ENCODE results near the gene ANO8.

DNA sequence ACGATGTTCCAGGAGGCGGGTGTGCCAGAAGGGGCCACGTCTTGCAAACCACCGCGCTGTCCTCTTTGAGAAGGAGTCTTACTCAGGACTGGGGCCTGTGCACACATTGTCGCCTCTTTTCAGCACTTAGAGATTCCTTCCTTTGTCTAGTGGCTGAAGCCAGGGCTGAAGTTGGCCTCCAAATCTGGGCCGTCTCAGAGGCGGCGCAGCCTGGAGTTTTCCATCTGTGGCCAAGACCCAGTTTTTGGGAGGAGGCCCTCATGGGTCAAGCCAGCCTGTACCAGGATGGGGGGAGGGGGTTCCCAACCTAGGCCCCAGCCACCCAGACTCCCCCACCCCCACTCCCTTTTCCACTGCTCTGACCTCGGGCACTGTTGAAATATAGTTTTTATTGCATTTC, 11.8 kb downstream of the ANO8 start:
- TF ChIP-seq, protein P1, sequence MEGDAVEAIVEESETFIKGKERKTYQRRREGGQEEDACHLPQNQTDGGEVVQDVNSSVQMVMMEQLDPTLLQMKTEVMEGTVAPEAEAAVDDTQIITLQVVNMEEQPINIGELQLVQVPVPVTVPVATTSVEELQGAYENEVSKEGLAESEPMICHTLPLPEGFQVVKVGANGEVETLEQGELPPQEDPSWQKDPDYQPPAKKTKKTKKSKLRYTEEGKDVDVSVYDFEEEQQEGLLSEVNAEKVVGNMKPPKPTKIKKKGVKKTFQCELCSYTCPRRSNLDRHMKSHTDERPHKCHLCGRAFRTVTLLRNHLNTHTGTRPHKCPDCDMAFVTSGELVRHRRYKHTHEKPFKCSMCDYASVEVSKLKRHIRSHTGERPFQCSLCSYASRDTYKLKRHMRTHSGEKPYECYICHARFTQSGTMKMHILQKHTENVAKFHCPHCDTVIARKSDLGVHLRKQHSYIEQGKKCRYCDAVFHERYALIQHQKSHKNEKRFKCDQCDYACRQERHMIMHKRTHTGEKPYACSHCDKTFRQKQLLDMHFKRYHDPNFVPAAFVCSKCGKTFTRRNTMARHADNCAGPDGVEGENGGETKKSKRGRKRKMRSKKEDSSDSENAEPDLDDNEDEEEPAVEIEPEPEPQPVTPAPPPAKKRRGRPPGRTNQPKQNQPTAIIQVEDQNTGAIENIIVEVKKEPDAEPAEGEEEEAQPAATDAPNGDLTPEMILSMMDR (conservative IDR thresholded peaks at IDR 0.05; ENCODE audit: low read depth, low read length): no peak
- no peak for TF ChIP-seq EZH2 (IDR thresholded peaks at IDR 0.05; ENCODE audit: borderline replicate concordance, low read depth, low read length, poor library complexity, severe bottlenecking)
